Measurements from ENCODE around the gene FGB.

Gene FGB

DNA sequence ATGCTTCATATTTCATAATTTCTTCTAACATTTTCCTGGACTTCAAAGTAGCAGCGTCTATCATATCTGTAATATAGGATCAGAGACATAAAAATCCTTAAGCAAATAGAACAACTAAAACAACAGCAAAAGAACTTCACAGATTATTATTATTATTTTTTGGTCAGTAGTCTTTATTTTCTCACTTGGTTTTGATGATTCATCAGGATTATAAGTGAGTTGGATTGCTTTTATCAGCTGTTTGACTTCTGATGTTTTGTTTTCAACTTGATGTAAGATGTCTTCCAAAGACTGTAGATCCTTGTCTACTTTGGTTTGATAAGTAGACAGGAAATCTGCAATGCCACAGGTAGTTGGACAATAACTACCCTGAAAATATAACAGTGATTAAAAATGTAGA, 49.0 kb downstream of the FGB start:
- WGBS, 2 experiments (ENCODE audit: insufficient coverage in 2 of 2) = no CpG with 5 or more reads among the region's 1 CpG
- Histone ChIP-seq H3K36me3 (ENCODE audit: control insufficient read depth, insufficient read depth, low read length) (no peaks in the 10 kb centered on the region), H3K9me3 (ENCODE audit: control insufficient read depth, low read length) (no peaks in the 10 kb centered on the region), H3K4me3 (ENCODE audit: extremely low read depth, insufficient read depth, low read length, poor library complexity, severe bottlenecking) (no peak overlapping the region), H3K4me1 (ENCODE audit: control insufficient read depth, insufficient read depth, low read length, poor library complexity, severe bottlenecking) (no peaks in the 10 kb centered on the region), H3K27ac (ENCODE audit: low read depth, low read length, severe bottlenecking) (no peak overlapping the region)

- Histone ChIP-seq H3K4me3 (ENCODE audit: extremely low read depth, insufficient read depth, low read length, poor library complexity, severe bottlenecking) (no peak within 1 kb of the TSS), H3K27ac (ENCODE audit: low read depth, low read length, severe bottlenecking) (no peak within 1 kb of the TSS)
These were observed 49.9 kb downstream of the FGB start, which contains the start of gene FGG for GRCh38 chr4:154612472-154613414. FGG (minus strand) TSS chr4:154612656; CDS start chr4:154612609, 47 bp downstream.

DNA sequence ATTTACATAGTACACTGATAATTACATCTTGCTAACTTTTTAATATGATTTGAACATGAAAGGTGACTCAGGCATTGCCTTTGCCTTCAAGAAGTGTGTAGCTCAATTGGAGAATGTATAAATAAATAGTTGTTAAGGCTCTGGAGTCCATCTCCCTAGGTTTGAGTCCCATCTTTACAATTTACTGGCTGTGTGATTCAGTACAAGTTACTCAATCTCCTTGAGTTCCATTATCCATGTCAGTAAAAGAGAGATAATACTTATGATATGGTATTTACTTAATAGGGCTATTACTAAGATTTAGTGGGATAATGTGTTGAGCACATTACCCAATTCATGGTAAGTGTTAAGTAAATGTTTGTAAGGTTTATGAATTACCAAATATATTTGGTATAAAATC, 51.5 kb downstream of the FGB start:
- H3K4me1 ChIP-seq (ENCODE audit: control insufficient read depth, insufficient read depth, low read length, poor library complexity, severe bottlenecking) = no peaks in the 10 kb centered on the region
- H3K4me3 ChIP-seq (ENCODE audit: extremely low read depth, insufficient read depth, low read length, poor library complexity, severe bottlenecking) = no peak overlapping the region
- no peak overlapping the region for H3K27ac ChIP-seq (ENCODE audit: low read depth, low read length, severe bottlenecking)
- no peaks in the 10 kb centered on the region for H3K9me3 ChIP-seq (ENCODE audit: control insufficient read depth, low read length)
- no peaks in the 10 kb centered on the region for H3K36me3 ChIP-seq (ENCODE audit: control insufficient read depth, insufficient read depth, low read length)

More at GRCh38 chr4:154612472-154613414, 49.9 kb downstream of the FGB start, which contains the start of gene FGG:
- no peaks in the 10 kb centered on the region for H3K9me3 ChIP-seq (ENCODE audit: control insufficient read depth, low read length)
- WGBS, 2 experiments (ENCODE audit: insufficient coverage in 2 of 2) = 86 to 88% methylated on average over 5 to 6 of the region's 7 CpGs
- no peaks in the 10 kb centered on the region for H3K36me3 ChIP-seq (ENCODE audit: control insufficient read depth, insufficient read depth, low read length)
- no peaks in the 10 kb centered on the region for H3K4me1 ChIP-seq (ENCODE audit: control insufficient read depth, insufficient read depth, low read length, poor library complexity, severe bottlenecking)

GRCh38 chr4:154615211-154615610, 52.4 kb downstream of the FGB start:
- H3K27ac ChIP-seq (ENCODE audit: low read depth, low read length, severe bottlenecking) = no peak overlapping the region
- no peaks in the 10 kb centered on the region for H3K9me3 ChIP-seq (ENCODE audit: control insufficient read depth, low read length)
- WGBS, 2 experiments (ENCODE audit: insufficient coverage in 2 of 2) = no CpG with 5 or more reads among the region's 1 CpG
- H3K36me3 ChIP-seq (ENCODE audit: control insufficient read depth, insufficient read depth, low read length) = no peaks in the 10 kb centered on the region
- H3K4me1 ChIP-seq (ENCODE audit: control insufficient read depth, insufficient read depth, low read length, poor library complexity, severe bottlenecking) = no peaks in the 10 kb centered on the region
- H3K4me3 ChIP-seq (ENCODE audit: extremely low read depth, insufficient read depth, low read length, poor library complexity, severe bottlenecking) = no peak overlapping the region

DNA sequence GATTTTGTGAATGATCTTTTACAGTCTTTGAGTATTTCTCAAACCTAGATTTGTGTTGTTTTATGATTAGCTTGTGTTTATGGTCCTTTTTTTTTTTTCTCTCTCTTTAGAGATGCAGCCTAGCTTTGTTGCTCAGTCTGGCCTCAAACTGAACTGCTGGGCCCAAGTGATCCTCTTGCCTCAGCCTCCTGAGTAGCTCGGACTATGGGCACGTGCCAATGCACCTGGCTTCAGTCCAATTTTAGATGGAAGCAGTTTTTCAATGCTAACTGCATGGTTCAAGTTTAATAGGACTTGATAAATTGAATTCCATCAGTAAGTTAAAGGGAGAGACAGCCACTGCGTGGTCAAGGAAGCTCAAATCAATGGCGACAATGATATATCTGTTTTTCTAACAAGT, 53.5 kb downstream of the FGB start:
- H3K27ac ChIP-seq (ENCODE audit: low read depth, low read length, severe bottlenecking) = no peak overlapping the region
- H3K4me3 ChIP-seq (ENCODE audit: extremely low read depth, insufficient read depth, low read length, poor library complexity, severe bottlenecking) = no peak overlapping the region
- no peaks in the 10 kb centered on the region for H3K36me3 ChIP-seq (ENCODE audit: control insufficient read depth, insufficient read depth, low read length)
- 91 to 100% methylated on average over 1 to 3 of the region's 4 CpGs for WGBS, 2 experiments (ENCODE audit: insufficient coverage in 2 of 2)
- H3K9me3 ChIP-seq (ENCODE audit: control insufficient read depth, low read length) = no peaks in the 10 kb centered on the region
- no peaks in the 10 kb centered on the region for H3K4me1 ChIP-seq (ENCODE audit: control insufficient read depth, insufficient read depth, low read length, poor library complexity, severe bottlenecking)

DNA sequence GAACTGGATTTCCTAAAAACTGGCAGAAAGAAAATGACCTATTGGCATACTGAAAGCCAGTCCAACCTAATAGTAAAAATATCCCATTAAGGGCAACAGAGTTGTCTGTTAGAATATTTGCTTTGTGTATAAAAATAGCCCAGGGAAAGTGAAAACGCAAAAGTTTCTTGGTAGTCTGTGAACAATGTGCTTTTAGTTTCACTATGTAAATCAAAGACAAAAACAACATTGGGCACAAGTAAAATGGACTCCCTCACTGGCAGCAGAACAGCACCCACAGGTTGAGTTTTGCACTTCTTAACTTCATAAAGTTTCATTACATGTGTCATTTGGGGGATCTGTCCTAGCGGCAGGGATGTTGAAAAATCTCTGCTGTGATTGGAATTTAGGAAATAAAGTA, 53.9 kb downstream of the FGB start:
- H3K4me1 ChIP-seq (ENCODE audit: control insufficient read depth, insufficient read depth, low read length, poor library complexity, severe bottlenecking) = no peaks in the 10 kb centered on the region
- WGBS, 2 experiments (ENCODE audit: insufficient coverage in 2 of 2) = 88 to 100% methylated on average over 1 of the region's 2 CpGs
- no peak overlapping the region for H3K4me3 ChIP-seq (ENCODE audit: extremely low read depth, insufficient read depth, low read length, poor library complexity, severe bottlenecking)
- H3K36me3 ChIP-seq (ENCODE audit: control insufficient read depth, insufficient read depth, low read length) = no peaks in the 10 kb centered on the region
- no peaks in the 10 kb centered on the region for H3K9me3 ChIP-seq (ENCODE audit: control insufficient read depth, low read length)
- H3K27ac ChIP-seq (ENCODE audit: low read depth, low read length, severe bottlenecking) = no peak overlapping the region

GRCh38 chr4:154617820-154618317, 55.1 kb downstream of the FGB start:
- 77 to 80% methylated on average over 2 of the region's 5 CpGs for WGBS, 2 experiments (ENCODE audit: insufficient coverage in 2 of 2)
- H3K4me3 ChIP-seq (ENCODE audit: extremely low read depth, insufficient read depth, low read length, poor library complexity, severe bottlenecking) = no peak overlapping the region
- no peaks in the 10 kb centered on the region for H3K9me3 ChIP-seq (ENCODE audit: control insufficient read depth, low read length)
- H3K4me1 ChIP-seq (ENCODE audit: control insufficient read depth, insufficient read depth, low read length, poor library complexity, severe bottlenecking) = no peaks in the 10 kb centered on the region
- no peaks in the 10 kb centered on the region for H3K36me3 ChIP-seq (ENCODE audit: control insufficient read depth, insufficient read depth, low read length)
- no peak overlapping the region for H3K27ac ChIP-seq (ENCODE audit: low read depth, low read length, severe bottlenecking)

- Histone ChIP-seq H3K9me3 (ENCODE audit: control insufficient read depth, low read length) (no peaks in the 10 kb centered on the region), H3K27ac (ENCODE audit: low read depth, low read length, severe bottlenecking) (no peak overlapping the region), H3K36me3 (ENCODE audit: control insufficient read depth, insufficient read depth, low read length) (no peaks in the 10 kb centered on the region), H3K4me3 (ENCODE audit: extremely low read depth, insufficient read depth, low read length, poor library complexity, severe bottlenecking) (no peak overlapping the region), H3K4me1 (ENCODE audit: control insufficient read depth, insufficient read depth, low read length, poor library complexity, severe bottlenecking) (no peaks in the 10 kb centered on the region)
- 25 to 38% methylated on average over 2 to 3 of the region's 4 CpGs for WGBS, 2 experiments (ENCODE audit: insufficient coverage in 2 of 2)
These were observed 56.0 kb downstream of the FGB start for GRCh38 chr4:154618708-154619315.

- H3K4me1 ChIP-seq (ENCODE audit: control insufficient read depth, insufficient read depth, low read length, poor library complexity, severe bottlenecking) = no peaks in the 10 kb centered on the region
- no peak overlapping the region for H3K27ac ChIP-seq (ENCODE audit: low read depth, low read length, severe bottlenecking)
- no peaks in the 10 kb centered on the region for H3K36me3 ChIP-seq (ENCODE audit: control insufficient read depth, insufficient read depth, low read length)
- WGBS, 2 experiments (ENCODE audit: insufficient coverage in 2 of 2) = 17 to 44% methylated on average over 1 of the region's 1 CpG
- no peak overlapping the region for H3K4me3 ChIP-seq (ENCODE audit: extremely low read depth, insufficient read depth, low read length, poor library complexity, severe bottlenecking)
- H3K9me3 ChIP-seq (ENCODE audit: control insufficient read depth, low read length) = no peaks in the 10 kb centered on the region
These were observed 57.3 kb downstream of the FGB start for GRCh38 chr4:154620111-154620510.
